OCI-LY1 (cell line): ENCODE measurements around the gene WHRN.

Experiments used
- H2AFZ ChIP-seq: fragments of 200-600 bp; sonication (generic), shearing (Covaris generic); 2 replicates; pipeline ENCODE4 v1.6.0; 2014; ENCODE audit warnings: antibody characterized with exemption, mild to moderate bottlenecking, low read length
- H3F3A ChIP-seq: fragments of 200-600 bp; sonication (generic), shearing (Covaris generic); 2 replicates; pipeline ENCODE4 v1.6.0; 2014; ENCODE audit warnings: mild to moderate bottlenecking, antibody characterized with exemption, low read length, moderate library complexity; ENCODE audit not compliant: insufficient read depth
- H3K27ac ChIP-seq: fragments of 200-600 bp; sonication (generic); 2 replicates; pipeline ENCODE4 v1.5.1; 2014; ENCODE audit warnings: low read length, mixed run types, mild to moderate bottlenecking, low read depth; ENCODE audit not compliant: poor library complexity, severe bottlenecking
- H3K27me3 ChIP-seq: fragments of 200-600 bp; sonication (generic); 2 replicates; pipeline ENCODE4 v1.6.0; 2014; ENCODE audit warnings: antibody characterized with exemption, mild to moderate bottlenecking, low read length, moderate library complexity; ENCODE audit not compliant: insufficient read depth
- H3K36me3 ChIP-seq: fragments of 200-600 bp; sonication (generic); 2 replicates; pipeline ENCODE4 v1.6.1; 2014; ENCODE audit warnings: mild to moderate bottlenecking, antibody characterized with exemption, low read length, moderate library complexity, mixed read lengths; ENCODE audit not compliant: insufficient read depth
- H3K4me1 ChIP-seq: fragments of 200-600 bp; sonication (generic); 2 replicates; pipeline ENCODE4 v1.5.1; 2014; ENCODE audit warnings: mild to moderate bottlenecking, low read length, moderate library complexity; ENCODE audit not compliant: insufficient read depth, severe bottlenecking
- H3K4me2 ChIP-seq: fragments of 200-600 bp; sonication (generic), shearing (Covaris generic); 2 replicates; pipeline ENCODE4 v1.6.1; 2014; ENCODE audit warnings: low read length
- H3K4me3 ChIP-seq: fragments of 200-600 bp; sonication (generic); 2 replicates; pipeline ENCODE4 v1.5.1; 2014; ENCODE audit warnings: low read length, low read depth, mild to moderate bottlenecking, mixed read lengths; ENCODE audit not compliant: poor library complexity, severe bottlenecking
- H3K79me2 ChIP-seq: fragments of 200-600 bp; shearing (Covaris generic); 2 replicates; pipeline ENCODE4 v1.6.1; 2016; ENCODE audit warnings: mixed run types, low read length, mixed read lengths; ENCODE audit not compliant: insufficient read depth
- H3K9ac ChIP-seq: fragments of 200-600 bp; sonication (generic), shearing (Covaris generic); 2 replicates; pipeline ENCODE4 v1.6.1; 2014; ENCODE audit warnings: mild to moderate bottlenecking, low read length, mixed read lengths
- H3K9me2 ChIP-seq: fragments of 200-600 bp; sonication (generic), shearing (Covaris generic); 2 replicates; pipeline ENCODE4 v1.6.1; 2014; ENCODE audit warnings: low read depth, mild to moderate bottlenecking, low read length, mixed read lengths
- H3K9me3 ChIP-seq: fragments of 200-600 bp; shearing (Covaris generic); 2 replicates; pipeline ENCODE4 v1.6.1; 2014; ENCODE audit warnings: low read length, mixed read lengths
- H4K20me1 ChIP-seq: fragments of 200-600 bp; sonication (generic), shearing (Covaris generic); 2 replicates; pipeline ENCODE4 v1.6.0; 2016; ENCODE audit warnings: mild to moderate bottlenecking, low read length; ENCODE audit not compliant: insufficient read depth
- CTCF ChIP-seq: fragments of 200-600 bp; sonication (generic), shearing (Covaris generic); IDR thresholded peaks from 2 replicates; pipeline ENCODE4 v1.5.1; 2017; ENCODE audit warnings: mild to moderate bottlenecking, antibody characterized with exemption, low read length, moderate library complexity, mixed read lengths
- EZH2 ChIP-seq: fragments of 200-600 bp; sonication (generic), shearing (Covaris generic); IDR thresholded peaks from 2 replicates; pipeline ENCODE4 v1.8.0; 2017; ENCODE audit warnings: borderline replicate concordance, mixed run types, mild to moderate bottlenecking, antibody characterized with exemption, low read length, moderate library complexity, mixed read lengths

The WHRN gene

DNA sequence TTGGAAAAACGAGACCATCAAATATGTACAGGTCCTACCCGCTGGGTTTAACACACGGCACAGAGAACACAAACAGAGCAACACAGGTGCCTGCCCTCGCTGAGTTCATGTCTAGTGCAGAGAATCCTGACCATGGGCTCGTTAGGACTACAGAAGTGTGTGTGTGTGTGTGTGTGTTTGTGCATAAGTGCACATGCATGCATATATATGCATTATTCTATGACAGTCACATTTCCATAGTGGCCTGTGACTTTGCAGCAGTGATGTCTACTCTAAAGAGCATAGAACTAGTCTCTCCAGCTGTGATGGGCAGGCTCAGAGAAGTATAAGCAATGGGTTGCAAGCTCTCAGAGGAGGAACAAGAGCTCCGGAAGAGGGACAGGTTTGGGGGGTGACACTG lies 147.9 kb downstream of the WHRN start:
- no peaks in the 10 kb centered on the region for H3K27me3 ChIP-seq
- TF ChIP-seq CTCF (no peak), EZH2 (no peak)
- no peaks in the 10 kb centered on the region for H3K4me1 ChIP-seq
- peaks cover 95% of the 10 kb centered on the region for H3K36me3 ChIP-seq
- H3K9ac ChIP-seq = no peak overlapping the region
- no peaks in the 10 kb centered on the region for H3K79me2 ChIP-seq
- H3K4me2 ChIP-seq = no peak overlapping the region
- no peak overlapping the region for H3K4me3 ChIP-seq
- no peak overlapping the region for H2AFZ ChIP-seq
- no peaks in the 10 kb centered on the region for H4K20me1 ChIP-seq
- no peaks in the 10 kb centered on the region for H3K9me3 ChIP-seq
- no peaks in the 10 kb centered on the region for H3F3A ChIP-seq
- no peaks in the 10 kb centered on the region for H3K9me2 ChIP-seq
- H3K27ac ChIP-seq = no peak overlapping the region

DNA sequence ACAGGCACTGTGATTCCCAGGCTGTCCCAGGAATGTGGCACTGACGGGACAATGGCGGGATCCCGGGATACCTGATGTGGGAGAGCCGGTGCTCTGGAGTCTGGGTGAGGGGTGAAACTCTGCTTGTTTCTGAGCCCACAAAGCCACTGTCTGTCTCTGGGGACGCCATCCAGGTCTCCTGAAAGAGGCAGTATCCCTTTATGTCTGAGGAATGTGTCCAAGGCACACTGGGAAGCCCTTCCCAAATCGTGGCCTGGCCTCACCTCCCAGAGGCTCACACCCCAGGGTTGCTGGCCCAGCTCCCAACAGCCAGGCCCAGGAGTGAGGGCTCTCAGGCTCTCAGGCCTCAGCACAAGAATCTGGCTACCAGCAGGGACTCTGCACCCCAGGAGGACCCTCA lies 148.5 kb downstream of the WHRN start:
- TF ChIP-seq CTCF = no peak
- no peak for TF ChIP-seq EZH2
- Histone ChIP-seq H3K36me3 (peaks cover 95% of the 10 kb centered on the region), H3K9ac (no peak overlapping the region), H3K27me3 (no peaks in the 10 kb centered on the region), H2AFZ (no peak overlapping the region), H3F3A (no peaks in the 10 kb centered on the region), H3K4me1 (no peaks in the 10 kb centered on the region), H4K20me1 (no peaks in the 10 kb centered on the region), H3K79me2 (no peaks in the 10 kb centered on the region), H3K4me3 (no peak overlapping the region), H3K4me2 (no peak overlapping the region), H3K9me3 (no peaks in the 10 kb centered on the region), H3K27ac (no peak overlapping the region), H3K9me2 (no peaks in the 10 kb centered on the region)

DNA sequence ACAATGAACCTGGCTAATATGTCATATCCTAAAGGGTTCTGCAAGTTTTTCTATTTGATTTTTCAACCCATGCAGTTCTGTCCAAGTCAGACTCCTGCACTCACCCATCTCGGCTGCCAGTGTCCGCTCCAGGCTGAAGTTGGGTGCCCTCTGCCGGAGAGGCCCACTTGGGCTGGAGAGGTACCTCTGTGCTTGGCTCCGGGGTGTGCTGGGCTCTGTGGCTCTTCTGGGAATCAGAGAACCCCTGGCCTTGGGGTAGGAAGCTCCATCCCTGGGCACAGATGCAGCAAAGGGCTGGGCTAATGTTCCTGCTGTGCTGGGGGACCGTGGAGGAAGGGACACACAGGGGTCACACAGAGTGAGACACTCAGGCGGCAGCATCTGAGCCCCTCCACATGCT lies 149.5 kb downstream of the WHRN start:
- H3K9me3 ChIP-seq = no peaks in the 10 kb centered on the region
- no peaks in the 10 kb centered on the region for H3F3A ChIP-seq
- H3K9ac ChIP-seq = no peak overlapping the region
- H3K27me3 ChIP-seq = no peaks in the 10 kb centered on the region
- no peak overlapping the region for H3K4me2 ChIP-seq
- H3K9me2 ChIP-seq = no peaks in the 10 kb centered on the region
- TF ChIP-seq CTCF (no peak), EZH2 (no peak)
- H3K79me2 ChIP-seq = no peaks in the 10 kb centered on the region
- H3K27ac ChIP-seq = no peak overlapping the region
- H3K4me3 ChIP-seq = no peak overlapping the region
- H3K4me1 ChIP-seq = no peaks in the 10 kb centered on the region
- peaks cover 93% of the 10 kb centered on the region for H3K36me3 ChIP-seq
- no peaks in the 10 kb centered on the region for H4K20me1 ChIP-seq
- H2AFZ ChIP-seq = no peak overlapping the region
